Measurements from ENCODE around the gene GAB4. TPM values are rescaled to one million over a fixed set of nuclear protein-coding genes. Genes with fewer than 3 reads are reported as not detected.
A peak's percentile ranks its signal among the peaks of the same experiment; 100 is the strongest.

The GAB4 gene
- total RNA-seq, 4 donors from 2014 or later: 0.21 to 0.22 TPM; not detected in 2

- no peaks in the 10 kb centered on the region for H3K36me3 ChIP-seq
- peak overlapping the region in 1 of 4 donors; percentile 25 for H3K27ac ChIP-seq
- no peaks in the 10 kb centered on the region for H3K27me3 ChIP-seq
- no peak overlapping the region for H3K4me3 ChIP-seq
- no peak for DNase-seq (ENCODE audit: low spot score in 2 of 2)
- WGBS, 2 donors: 63 to 66% methylated on average over 6 of the region's 6 CpGs
- peaks cover 0 to under 1% (median 0%) of the 10 kb centered on the region in 4 donors for H3K9me3 ChIP-seq
- no peaks in the 10 kb centered on the region for H3K4me1 ChIP-seq
- TF ChIP-seq POLR2A (IDR thresholded peaks at IDR 0.05) (no peak), CTCF (IDR thresholded peaks at IDR 0.05) (no peak), EP300 (IDR thresholded peaks at IDR 0.05) (no peak)
These were observed 18.1 kb downstream of the GAB4 start for GRCh38 chr22:16989915-16990314.

GRCh38 chr22:16988257-16988656 lies 19.8 kb downstream of the GAB4 start:
- Histone ChIP-seq H3K9me3 (peaks cover 0 to 17% (median 2%) of the 10 kb centered on the region in 4 donors), H3K27me3 (no peaks in the 10 kb centered on the region), H3K27ac (no peak overlapping the region), H3K36me3 (no peaks in the 10 kb centered on the region), H3K4me3 (no peak overlapping the region), H3K4me1 (no peaks in the 10 kb centered on the region)
- 70 to 85% methylated on average over 6 of the region's 6 CpGs for WGBS, 2 donors
- no peak for TF ChIP-seq POLR2A (IDR thresholded peaks at IDR 0.05)
- no peak for TF ChIP-seq CTCF (IDR thresholded peaks at IDR 0.05)
- TF ChIP-seq EP300 (IDR thresholded peaks at IDR 0.05): no peak
- no peak for DNase-seq (ENCODE audit: low spot score in 2 of 2)

DNA sequence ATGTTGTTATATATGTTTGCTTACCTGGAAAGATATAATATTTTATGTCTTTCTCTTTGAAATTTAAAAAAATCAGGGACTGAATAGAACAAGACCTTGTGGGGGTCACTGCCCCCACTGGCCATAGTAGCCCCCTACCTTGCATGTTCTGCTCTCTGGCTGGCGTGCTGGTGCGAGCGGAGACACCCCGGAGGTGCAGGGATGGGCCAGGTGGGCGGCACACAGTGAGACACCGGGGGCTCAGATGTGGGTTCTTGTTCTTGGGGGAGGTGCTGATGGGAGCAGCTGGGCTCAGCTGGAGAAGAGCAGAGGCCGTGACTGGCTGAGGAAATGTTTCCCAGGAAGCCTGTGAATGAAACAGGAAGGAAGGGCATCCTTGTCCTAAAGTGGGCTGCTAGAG lies 20.2 kb downstream of the GAB4 start:
- Histone ChIP-seq H3K27ac (no peak overlapping the region), H3K9me3 (peaks cover 0 to 22% (median 2%) of the 10 kb centered on the region in 4 donors), H3K4me1 (no peaks in the 10 kb centered on the region), H3K36me3 (no peaks in the 10 kb centered on the region), H3K27me3 (no peaks in the 10 kb centered on the region), H3K4me3 (no peak overlapping the region)
- WGBS, 2 donors: 68 to 81% methylated on average over 7 of the region's 7 CpGs
- TF ChIP-seq EP300 (IDR thresholded peaks at IDR 0.05) (no peak), POLR2A (IDR thresholded peaks at IDR 0.05) (no peak), CTCF (IDR thresholded peaks at IDR 0.05) (no peak)
- no peak for DNase-seq (ENCODE audit: low spot score in 2 of 2)

DNA sequence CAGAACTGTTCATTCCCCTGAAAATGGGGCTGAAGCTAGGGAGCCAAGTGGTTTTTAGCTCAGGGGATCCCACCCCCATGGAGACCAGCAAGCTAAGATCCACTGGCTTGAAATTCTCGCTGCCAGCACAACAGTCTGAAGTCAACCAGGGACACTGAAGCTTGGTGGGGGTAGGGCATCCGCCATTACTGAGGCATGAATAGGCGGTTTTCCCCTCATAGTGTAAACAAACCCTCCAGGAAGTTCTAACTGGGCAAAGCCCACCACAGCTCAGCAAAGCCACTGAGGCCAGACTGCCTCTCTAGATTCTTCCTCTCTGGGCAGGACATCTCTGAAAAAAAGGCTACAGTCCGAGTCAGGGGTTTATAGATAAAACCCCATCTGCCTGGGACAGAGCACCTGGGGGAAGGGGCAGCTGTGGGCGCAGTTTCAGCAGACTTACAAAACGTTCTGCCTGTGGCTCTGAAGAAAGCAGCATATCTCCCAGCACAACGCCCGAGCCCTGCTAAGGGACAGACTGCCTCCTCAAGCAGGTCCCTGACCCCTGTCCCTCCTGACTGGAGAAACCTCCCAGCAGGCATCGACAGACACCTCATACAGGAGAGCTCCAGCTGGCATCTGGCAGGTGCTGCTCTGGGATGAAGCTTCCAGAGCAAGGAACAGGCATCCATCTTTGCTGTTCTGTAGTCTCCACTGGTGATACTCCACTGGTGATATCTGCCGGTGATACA lies 32.7 kb downstream of the GAB4 start:
- Histone ChIP-seq H3K36me3 (no peaks in the 10 kb centered on the region), H3K4me1 (peaks cover 0 to 11% (median 5%) of the 10 kb centered on the region in 4 donors), H3K27ac (no peak overlapping the region), H3K9me3 (no peaks in the 10 kb centered on the region), H3K4me3 (no peak overlapping the region), H3K27me3 (no peaks in the 10 kb centered on the region)
- no peak for DNase-seq (ENCODE audit: low spot score in 2 of 2)
- 67 to 80% methylated on average over 7 to 10 of the region's 10 CpGs for WGBS, 2 donors
- TF ChIP-seq POLR2A (IDR thresholded peaks at IDR 0.05) (no peak), EP300 (IDR thresholded peaks at IDR 0.05) (no peak), CTCF (IDR thresholded peaks at IDR 0.05) (no peak)

DNA sequence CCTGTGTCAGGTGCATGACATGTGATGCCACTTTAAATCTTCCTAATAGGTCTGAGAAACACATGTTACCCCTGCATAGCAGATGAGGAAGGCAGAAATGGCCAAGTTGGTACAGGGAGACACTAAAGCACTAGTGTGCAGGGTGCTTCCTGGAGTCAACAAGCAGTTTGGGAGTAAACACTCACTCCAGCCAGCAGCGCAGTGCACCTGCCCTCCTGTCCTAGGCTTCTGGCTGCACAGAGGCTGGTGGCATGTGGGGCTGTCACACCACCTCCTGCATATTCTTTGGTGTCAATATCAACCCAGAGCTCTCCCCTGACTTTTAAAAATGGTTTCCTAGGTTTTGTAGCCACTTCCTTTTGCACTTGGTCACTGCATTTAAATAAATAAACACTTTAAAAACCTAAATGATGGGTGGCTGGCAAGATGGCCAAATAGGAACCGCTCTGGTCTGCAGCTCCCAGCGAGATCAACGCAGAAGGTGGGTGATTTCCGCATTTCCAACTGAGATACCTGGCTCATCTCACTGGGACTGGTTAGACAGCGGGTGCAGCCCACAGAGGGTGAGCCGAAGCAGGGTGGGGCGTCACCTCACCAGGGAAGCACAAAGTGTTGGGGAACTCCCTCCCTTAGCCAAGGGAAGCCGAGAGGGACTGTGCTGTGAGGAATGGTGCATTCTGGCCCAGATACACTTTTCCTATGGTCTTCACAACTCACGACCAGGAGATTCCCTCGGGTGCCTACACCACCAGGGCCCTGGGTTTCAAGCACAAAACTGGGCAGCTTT lies 33.5 kb downstream of the GAB4 start:
- Histone ChIP-seq H3K4me1 (peaks cover 0 to 18% (median 5%) of the 10 kb centered on the region in 4 donors), H3K27me3 (no peaks in the 10 kb centered on the region), H3K27ac (no peak overlapping the region), H3K36me3 (no peaks in the 10 kb centered on the region), H3K4me3 (no peak overlapping the region), H3K9me3 (no peaks in the 10 kb centered on the region)
- 79 to 80% methylated on average over 11 of the region's 11 CpGs for WGBS, 2 donors
- TF ChIP-seq CTCF (IDR thresholded peaks at IDR 0.05) (no peak), EP300 (IDR thresholded peaks at IDR 0.05) (no peak), POLR2A (IDR thresholded peaks at IDR 0.05) (no peak)
- DNase-seq (ENCODE audit: low spot score in 2 of 2): no peak

All from tibial nerve (tissue), 4 donors.